OCI-LY7 (cell line): ENCODE data around the gene RNF103. TPM values are rescaled to one million over a fixed set of nuclear protein-coding genes. Genes with fewer than 3 reads are reported as not detected.

ENCODE experiments used
- BruUV-seq: library from RNA; stranded (reverse); fragments of 400-500 nt; replicated peaks from 2 replicates; lab custom pipeline; 2021; lab: Mats Ljungman, UMichigan
- CTCF ChIA-PET: fragments of 300-600 bp; sonication (Branson Sonifier 250); formaldehyde crosslinking; loops from one replicate; lab custom pipeline; 2022; ENCODE audit warnings: antibody characterized with exemption; ENCODE audit not compliant: unreplicated experiment; lab: Charles Lee
- POLR2A ChIA-PET: fragments of 300-600 bp; sonication (Branson Sonifier 250); formaldehyde crosslinking; loops from one replicate; lab custom pipeline; 2022; ENCODE audit warnings: antibody characterized with exemption; lab: Charles Lee
- DNase-seq: peaks from one replicate; pipeline ENCODE4 v3.0.0-alpha.2; 2015; ENCODE audit warnings: low spot score
- H2AFZ ChIP-seq: fragments of 200-600 bp; sonication (generic), shearing (Covaris generic); 2 replicates; pipeline ENCODE4 v1.6.1; 2014; ENCODE audit warnings: mild to moderate bottlenecking, antibody characterized with exemption, low read length, moderate library complexity
- H3K27ac ChIP-seq: fragments of 200-600 bp; sonication (generic); 2 replicates; pipeline ENCODE4 v1.5.1; 2014; ENCODE audit warnings: mixed run types, low read depth, mild to moderate bottlenecking, moderate library complexity, low read length, inconsistent platforms; ENCODE audit not compliant: poor library complexity, severe bottlenecking
- H3K36me3 ChIP-seq: fragments of 200-600 bp; sonication (generic); 2 replicates; pipeline ENCODE4 v1.6.1; 2014; ENCODE audit warnings: mild to moderate bottlenecking, antibody characterized with exemption, low read length, moderate library complexity, mixed read lengths; ENCODE audit not compliant: insufficient read depth
- H3K4me1 ChIP-seq: fragments of 200-600 bp; sonication (generic); 2 replicates; pipeline ENCODE4 v1.5.1; 2014; ENCODE audit warnings: mild to moderate bottlenecking, low read length; ENCODE audit not compliant: insufficient read depth, poor library complexity, severe bottlenecking
- H3K4me2 ChIP-seq: fragments of 200-600 bp; sonication (generic); 2 replicates; pipeline ENCODE4 v1.6.1; 2014; ENCODE audit warnings: mild to moderate bottlenecking, low read length
- H3K4me3 ChIP-seq: fragments of 200-600 bp; sonication (generic); 2 replicates; pipeline ENCODE4 v1.5.1; 2014; ENCODE audit warnings: mild to moderate bottlenecking, low read depth, low read length; ENCODE audit not compliant: poor library complexity, severe bottlenecking
- H3K79me2 ChIP-seq: fragments of 200-600 bp; sonication (generic); 2 replicates; pipeline ENCODE4 v1.6.1; 2016; ENCODE audit warnings: low read depth, mild to moderate bottlenecking, low read length, moderate library complexity, mixed read lengths; ENCODE audit not compliant: insufficient read depth
- H3K9me2 ChIP-seq: fragments of 200-600 bp; sonication (generic); 2 replicates; pipeline ENCODE4 v1.6.1; 2016; ENCODE audit warnings: mild to moderate bottlenecking, low read length, mixed read lengths; ENCODE audit not compliant: insufficient read depth
- H3K9me3 ChIP-seq: fragments of 200-600 bp; sonication (generic); 2 replicates; pipeline ENCODE4 v1.6.1; 2014; ENCODE audit warnings: mild to moderate bottlenecking, mixed run types, low read length, mixed read lengths
- H4K20me1 ChIP-seq: fragments of 200-600 bp; sonication (generic); 2 replicates; pipeline ENCODE4 v1.6.1; 2014; ENCODE audit warnings: mild to moderate bottlenecking, antibody characterized with exemption, low read length, moderate library complexity, mixed read lengths; ENCODE audit not compliant: insufficient read depth
- CTCF ChIP-seq: fragments of 200-600 bp; sonication (generic); conservative IDR thresholded peaks from 2 replicates; pipeline ENCODE4 v1.5.1; 2014; ENCODE audit warnings: mild to moderate bottlenecking, antibody characterized with exemption, low read length, moderate library complexity, mixed read lengths
- EZH2phosphoT487 ChIP-seq: fragments of 200-600 bp; sonication (generic); IDR thresholded peaks from 2 replicates; pipeline ENCODE4 v1.6.1; 2018; ENCODE audit warnings: low read depth, borderline replicate concordance, mild to moderate bottlenecking, mixed run types, antibody characterized with exemption, low read length, moderate library complexity, mixed read lengths
- intact Hi-C: fragments of 100-400 bp; cut with micrococcal nuclease; formaldehyde crosslinking; loops from one replicate; pipeline ENCODE4 v1.10.0; 2022; ENCODE audit not compliant: unreplicated experiment
- total RNA-seq, 2 experiments: library from RNA; depleted of rRNA in 1 of 2; stranded (reverse); fragments of >200 nt in 1 of 2; shearing (Covaris generic) in 1 of 2; gene quantifications; 2 replicates each; pipeline ENCODE4 v1.2.3, GENCODE V29; 2014 to 2022

Gene RNF103
- total RNA-seq, 2 experiments from 2014 or later = 12.9 to 17.2 TPM

- Histone ChIP-seq H3K79me2 (no peaks in the 10 kb centered on the region), H3K36me3 (no peaks in the 10 kb centered on the region), H3K4me2 (no peak overlapping the region), H3K27ac (no peak overlapping the region), H2AFZ (no peak overlapping the region), H3K9me2 (no peaks in the 10 kb centered on the region), H3K4me3 (no peak overlapping the region), H3K9me3 (no peaks in the 10 kb centered on the region), H4K20me1 (no peaks in the 10 kb centered on the region), H3K4me1 (no peaks in the 10 kb centered on the region)
- no peak for DNase-seq
- POLR2A ChIA-PET = no interaction called here
- CTCF ChIA-PET = no interaction called here
- TF ChIP-seq EZH2phosphoT487 (no peak), CTCF (no peak)
- no TSS peak for BruUV-seq
- intact Hi-C loops = no loop called here
Observed at GRCh38 chr2:86648681-86649080, 25.0 kb upstream of the RNF103 start.

GRCh38 chr2:86646865-86647264 is 23.2 kb upstream of the RNF103 start:
- Histone ChIP-seq H2AFZ (no peak overlapping the region), H3K4me2 (no peak overlapping the region), H3K9me3 (no peaks in the 10 kb centered on the region), H3K4me3 (no peak overlapping the region), H3K27ac (no peak overlapping the region), H3K36me3 (no peaks in the 10 kb centered on the region), H4K20me1 (no peaks in the 10 kb centered on the region), H3K9me2 (no peaks in the 10 kb centered on the region), H3K4me1 (no peaks in the 10 kb centered on the region), H3K79me2 (no peaks in the 10 kb centered on the region)
- BruUV-seq = no TSS peak
- intact Hi-C loops = no loop called here
- ChIA-PET CTCF (no interaction called here), POLR2A (no interaction called here)
- DNase-seq = no peak
- TF ChIP-seq CTCF (no peak), EZH2phosphoT487 (no peak)

GRCh38 chr2:86646329-86646728 is 22.7 kb upstream of the RNF103 start:
- Histone ChIP-seq H3K4me2 (no peak overlapping the region), H4K20me1 (no peaks in the 10 kb centered on the region), H2AFZ (no peak overlapping the region), H3K9me2 (no peaks in the 10 kb centered on the region), H3K4me3 (no peak overlapping the region), H3K27ac (no peak overlapping the region), H3K36me3 (no peaks in the 10 kb centered on the region), H3K9me3 (no peaks in the 10 kb centered on the region), H3K79me2 (no peaks in the 10 kb centered on the region), H3K4me1 (no peaks in the 10 kb centered on the region)
- ChIA-PET POLR2A (no interaction called here), CTCF (no interaction called here)
- TF ChIP-seq EZH2phosphoT487 (no peak), CTCF (no peak)
- BruUV-seq = no TSS peak
- DNase-seq = no peak
- intact Hi-C loops = no loop called here
